GM23248 (cell line): Measurements from ENCODE around the gene S100A16. TPM values are rescaled to one million over a fixed set of nuclear protein-coding genes. Genes with fewer than 3 reads are reported as not detected.

Experiments
- DNase-seq: peaks from one replicate; pipeline ENCODE4 v3.0.0-alpha.2; 2015
- H2AFZ ChIP-seq: fragments of 200-600 bp; sonication (generic); 2 replicates; pipeline ENCODE4 v1.6.1; 2016; ENCODE audit warnings: antibody characterized with exemption
- H3F3A ChIP-seq: fragments of 200-600 bp; sonication (generic); 2 replicates; pipeline ENCODE4 v1.6.1; 2016; ENCODE audit warnings: mild to moderate bottlenecking, antibody characterized with exemption, mixed run types; ENCODE audit not compliant: insufficient read depth
- H3K27ac ChIP-seq: fragments of 200-600 bp; sonication (generic); 2 replicates; pipeline ENCODE4 v1.5.1; 2016; ENCODE audit warnings: mild to moderate bottlenecking
- H3K27me3 ChIP-seq: fragments of 200-600 bp; sonication (generic); replicated peaks from 2 replicates; pipeline ENCODE4 v1.6.1; 2016; ENCODE audit warnings: mild to moderate bottlenecking; ENCODE audit not compliant: insufficient read depth
- H3K36me3 ChIP-seq: fragments of 200-600 bp; sonication (generic); 2 replicates; pipeline ENCODE4 v1.6.1; 2016; ENCODE audit warnings: low read depth, mild to moderate bottlenecking
- H3K4me1 ChIP-seq: fragments of 200-600 bp; sonication (generic); 2 replicates; pipeline ENCODE4 v1.6.1; 2016; ENCODE audit warnings: mild to moderate bottlenecking; ENCODE audit not compliant: insufficient read depth
- H3K4me2 ChIP-seq: fragments of 200-600 bp; sonication (generic); one replicate; pipeline ENCODE4 v1.6.1; 2016; ENCODE audit warnings: mild to moderate bottlenecking; ENCODE audit not compliant: unreplicated experiment
- H3K4me3 ChIP-seq: fragments of 200-600 bp; sonication (generic); 2 replicates; pipeline ENCODE4 v1.5.1; 2016; ENCODE audit warnings: mild to moderate bottlenecking
- H3K79me2 ChIP-seq: fragments of 200-600 bp; sonication (generic); 2 replicates; pipeline ENCODE4 v1.6.1; 2016; ENCODE audit warnings: mild to moderate bottlenecking; ENCODE audit not compliant: insufficient read depth
- H3K9ac ChIP-seq: fragments of 200-600 bp; sonication (generic); 2 replicates; pipeline ENCODE4 v1.6.1; 2016; ENCODE audit warnings: mild to moderate bottlenecking
- H3K9me2 ChIP-seq: fragments of 200-600 bp; sonication (generic); 2 replicates; pipeline ENCODE4 v1.6.1; 2016; ENCODE audit warnings: mixed run types, mild to moderate bottlenecking, moderate library complexity; ENCODE audit not compliant: insufficient read depth
- H3K9me3 ChIP-seq: fragments of 200-600 bp; sonication (generic); one replicate; pipeline ENCODE4 v1.6.1; 2017; ENCODE audit warnings: low read depth
- H4K20me1 ChIP-seq: fragments of 200-600 bp; sonication (generic); 2 replicates; pipeline ENCODE4 v1.6.0; 2016; ENCODE audit not compliant: insufficient read depth
- EZH2 ChIP-seq: fragments of 200-600 bp; sonication (generic); IDR thresholded peaks from 2 replicates; pipeline ENCODE4 v1.6.1; 2018; ENCODE audit warnings: antibody characterized with exemption, mild to moderate bottlenecking; ENCODE audit not compliant: insufficient read depth, poor library complexity, severe bottlenecking
- EZH2phosphoT487 ChIP-seq: fragments of 200-600 bp; sonication (generic); IDR thresholded peaks from 2 replicates; pipeline ENCODE4 v1.6.1; 2018; ENCODE audit warnings: antibody characterized with exemption, moderate library complexity, mild to moderate bottlenecking, low read depth; ENCODE audit not compliant: insufficient read depth
- WGBS, 2 experiments: methylation state at CpG; one replicate each; pipeline ENCODE4 v1.1.6; 2015 to 2017; ENCODE audit warnings: low lambda C conversion rate in 2 of 2, low coverage in 1 of 2; ENCODE audit errors: missing lambda C conversion rate in 2 of 2; 5-methylcytosine and 5-hydroxymethylcytosine counted together
- in situ Hi-C: fragments of 300-500 bp; cut with MboI; formaldehyde crosslinking; loops from 2 replicates; pipeline ENCODE4 v1.15.0; 2020
- polyA plus RNA-seq: library from polyadenylated mRNA; unstranded; fragments of >200 nt; fragmentation: Nextera tagmentation; extraction: Ambion mirVana; gene quantifications from 2 replicates; pipeline ENCODE4 v1.2.1, GENCODE V29; 2016
- total RNA-seq: library from RNA; depleted of rRNA; stranded (reverse); fragments of >200 nt; shearing (Covaris generic); gene quantifications from 2 replicates; pipeline ENCODE4 v1.2.3, GENCODE V29; 2014

S100A16 gene
- total and polyA plus RNA-seq, 2 experiments from 2014 or later = 615 to 801 TPM

- peaks cover 69% of the 10 kb centered on the region for H3K79me2 ChIP-seq
- no peak overlapping the region for H3K27ac ChIP-seq
- H3K36me3 ChIP-seq = peaks cover 49% of the 10 kb centered on the region
- TF ChIP-seq EZH2phosphoT487 (no peak), EZH2 (no peak)
- in situ Hi-C loops = no loop called here
- no peaks in the 10 kb centered on the region for H3K9me3 ChIP-seq
- no peaks in the 10 kb centered on the region for H3K9me2 ChIP-seq
- 81 to 83% methylated on average over 7 of the region's 7 CpGs for whole genome bisulfite sequencing, 2 experiments
- peak overlapping the region; percentile 92 for H3K4me2 ChIP-seq
- H3F3A ChIP-seq = peaks cover 27% of the 10 kb centered on the region; the same call in 1 of the 2 replicates
- 0 out of 2 replicates have a peak overlapping the region, but pooled peaks have one; percentile 21 for H3K9ac ChIP-seq
- H3K27me3 ChIP-seq = no peaks in the 10 kb centered on the region
- 0 out of 2 replicates have a peak, but pooled peaks cover 9% of the 10 kb centered on the region for H3K4me1 ChIP-seq
- H2AFZ ChIP-seq = no peak overlapping the region
- no peak for DNase-seq
- no peaks in the 10 kb centered on the region for H4K20me1 ChIP-seq
- peak overlapping the region; percentile 100 for H3K4me3 ChIP-seq
Observed at GRCh38 chr1:153635872-153636271, 22.9 kb upstream of the S100A16 start.

GRCh38 chr1:153633754-153634665 lies 21.1 kb upstream of the S100A16 start, which contains the start of gene CHTOP:
Gene CHTOP, plus strand, starts transcription at chr1:153634066. Its CDS starts 2,523 bp downstream, at chr1:153636589.
- peak; percentile 100 for DNase-seq
- Histone ChIP-seq H2AFZ (peak within 1 kb of the TSS; percentile 73), H3K27me3 (no peaks in the 10 kb centered on the region), H3K4me1 (0 out of 2 replicates have a peak, but pooled peaks cover 12% of the 10 kb centered on the region), H3K9me3 (no peaks in the 10 kb centered on the region), H4K20me1 (no peaks in the 10 kb centered on the region), H3K4me2 (peak within 1 kb of the TSS; percentile 92), H3F3A (peaks cover 26% of the 10 kb centered on the region; the same call in 1 of the 2 replicates), H3K27ac (peak within 1 kb of the TSS; percentile 100), H3K36me3 (peaks cover 31% of the 10 kb centered on the region), H3K79me2 (peaks cover 50% of the 10 kb centered on the region), H3K9ac (peak within 1 kb of the TSS; percentile 100), H3K9me2 (no peaks in the 10 kb centered on the region), H3K4me3 (peak within 1 kb of the TSS; percentile 100)
- WGBS, 2 experiments = 3 to 4% methylated on average over 65 of the region's 65 CpGs
- no peak for TF ChIP-seq EZH2
- no peak for TF ChIP-seq EZH2phosphoT487
- in situ Hi-C loops = no loop called here

- no peaks in the 10 kb centered on the region for H3K9me2 ChIP-seq
- H2AFZ ChIP-seq = peak overlapping the region; percentile 55; the same call in 1 of the 2 replicates
- H3K9ac ChIP-seq = no peak overlapping the region
- H4K20me1 ChIP-seq = no peaks in the 10 kb centered on the region
- peaks cover 43% of the 10 kb centered on the region for H3K79me2 ChIP-seq
- in situ Hi-C loops = no loop called here
- 62 to 63% methylated on average over 18 of the region's 18 CpGs for WGBS, 2 experiments
- DNase-seq = no peak
- H3K4me3 ChIP-seq = peak overlapping the region; percentile 100
- no peaks in the 10 kb centered on the region for H3K27me3 ChIP-seq
- H3F3A ChIP-seq = peaks cover 22% of the 10 kb centered on the region; the same call in 1 of the 2 replicates
- H3K36me3 ChIP-seq = peaks cover 25% of the 10 kb centered on the region
- H3K4me2 ChIP-seq = peak overlapping the region; percentile 47
- TF ChIP-seq EZH2 (no peak), EZH2phosphoT487 (no peak)
- 0 out of 2 replicates have a peak, but pooled peaks cover 12% of the 10 kb centered on the region for H3K4me1 ChIP-seq
- H3K27ac ChIP-seq = no peak overlapping the region; the same call in 1 of the 2 replicates
- no peaks in the 10 kb centered on the region for H3K9me3 ChIP-seq
Observed at GRCh38 chr1:153633161-153633753, 20.3 kb upstream of the S100A16 start.
